ENCODE data around the gene SYNE1. TPM values are rescaled to one million over a fixed set of nuclear protein-coding genes. Genes with fewer than 3 reads are reported as not detected.

The SYNE1 gene
- total and polyA plus RNA-seq, 4 donors, result 10.2 to 105 (median 24.5) TPM

GRCh38 chr6:152176268-152176667 is 460.9 kb downstream of the SYNE1 start:
- no peaks in the 10 kb centered on the region for H3K27me3 ChIP-seq (ENCODE audit: control insufficient read depth in 4 of 4, insufficient read depth in 4 of 4, low read length in 3 of 4)
- no peak overlapping the region for H3K27ac ChIP-seq (ENCODE audit: low read depth in 1 of 2, low read length in 2 of 2)
- H3K4me1 ChIP-seq (ENCODE audit: control insufficient read depth in 4 of 4, insufficient read depth in 4 of 4, low read length in 3 of 4), result no peaks in the 10 kb centered on the region
- no peak overlapping the region for H3K4me3 ChIP-seq (ENCODE audit: low read depth in 1 of 3, low read length in 3 of 3)
- no peak for DNase-seq (ENCODE audit: low spot score)
- WGBS, result 26% methylated on average over 4 of the region's 4 CpGs
- no peaks in the 10 kb centered on the region for H3K9me3 ChIP-seq (ENCODE audit: control insufficient read depth in 4 of 4, low read length in 3 of 4)
- no peak for TF ChIP-seq JUND (IDR thresholded peaks at IDR 0.05)
- TF ChIP-seq FOXA1 (IDR thresholded peaks at IDR 0.05), result peak; percentile 53
- peak; percentile 57 for TF ChIP-seq FOXA2 (IDR thresholded peaks at IDR 0.05)
- peak; percentile 18 for TF ChIP-seq MAX (IDR thresholded peaks at IDR 0.05)
- TF ChIP-seq YY1 (IDR thresholded peaks at IDR 0.05), result peak; percentile 42
- TF ChIP-seq EGR1 (IDR thresholded peaks at IDR 0.05; ENCODE audit: low read depth in 2 of 2), result no peak
- TF ChIP-seq RXRA (IDR thresholded peaks at IDR 0.05), result peak; percentile 91 to 94
- peak; percentile 37 to 46 for TF ChIP-seq HNF4A (conservative IDR thresholded peaks at IDR 0.05)
- H3K9ac ChIP-seq (ENCODE audit: low read depth in 1 of 2, low read length in 2 of 2), result no peak overlapping the region
- peaks cover 6 to 46% (median 20%) of the 10 kb centered on the region in 4 donors for H3K36me3 ChIP-seq (ENCODE audit: control insufficient read depth in 4 of 4, insufficient read depth in 3 of 4, low read depth in 1 of 4, low read length in 3 of 4)

DNA sequence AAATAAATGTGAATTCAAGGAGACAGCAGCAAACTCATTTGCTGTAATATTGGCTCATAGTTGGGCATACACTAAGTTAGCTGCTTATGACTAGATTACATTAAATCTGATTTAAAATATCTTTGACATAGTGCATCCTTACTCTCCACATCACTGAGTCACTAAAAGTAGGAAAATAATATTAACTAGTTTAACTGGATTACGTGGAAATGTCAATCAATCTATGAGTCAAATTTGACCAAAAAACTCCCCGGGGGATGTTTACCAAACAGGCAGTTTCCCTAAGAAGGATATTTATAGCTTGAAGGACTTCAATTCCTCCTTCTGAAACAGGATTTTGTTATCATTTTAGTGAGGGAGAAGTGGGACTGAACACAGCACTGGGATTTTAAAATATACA is 463.2 kb downstream of the SYNE1 start:
- Histone ChIP-seq H3K4me1 (ENCODE audit: control insufficient read depth in 4 of 4, insufficient read depth in 4 of 4, low read length in 3 of 4) (no peaks in the 10 kb centered on the region), H3K27ac (ENCODE audit: low read depth in 1 of 2, low read length in 2 of 2) (no peak overlapping the region)
- 77% methylated on average over 2 of the region's 2 CpGs for WGBS

DNA sequence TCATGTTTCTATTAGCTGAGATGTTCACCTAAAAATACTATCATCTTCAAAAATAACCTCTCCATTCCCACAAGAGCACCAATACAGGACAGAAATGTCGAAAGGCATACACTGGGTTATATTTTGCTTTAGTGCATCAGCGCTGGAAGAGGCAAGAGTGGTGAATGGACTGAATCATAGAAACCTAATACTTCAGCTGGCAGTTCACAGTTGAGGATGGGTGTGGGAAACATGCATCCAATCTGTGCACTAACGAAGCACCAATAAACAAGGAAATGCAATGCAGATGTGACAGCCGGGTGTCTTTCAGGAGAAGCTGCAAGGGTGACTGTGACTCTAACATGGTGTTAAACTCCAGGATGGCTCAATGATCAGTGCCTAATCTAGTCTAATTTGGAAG is 463.8 kb downstream of the SYNE1 start:
- Histone ChIP-seq H3K27me3 (ENCODE audit: control insufficient read depth in 4 of 4, insufficient read depth in 4 of 4, low read length in 3 of 4) (no peaks in the 10 kb centered on the region), H3K36me3 (ENCODE audit: control insufficient read depth in 4 of 4, insufficient read depth in 3 of 4, low read depth in 1 of 4, low read length in 3 of 4) (peaks cover 2 to 45% (median 15%) of the 10 kb centered on the region in 4 donors), H3K27ac (ENCODE audit: low read depth in 1 of 2, low read length in 2 of 2) (no peak overlapping the region), H3K9me3 (ENCODE audit: control insufficient read depth in 4 of 4, low read length in 3 of 4) (no peaks in the 10 kb centered on the region), H3K4me3 (ENCODE audit: low read depth in 1 of 3, low read length in 3 of 3) (no peak overlapping the region), H3K4me1 (ENCODE audit: control insufficient read depth in 4 of 4, insufficient read depth in 4 of 4, low read length in 3 of 4) (no peaks in the 10 kb centered on the region), H3K9ac (ENCODE audit: low read depth in 1 of 2, low read length in 2 of 2) (no peak overlapping the region)
- no peak for DNase-seq (ENCODE audit: low spot score)
- TF ChIP-seq, protein P1, sequence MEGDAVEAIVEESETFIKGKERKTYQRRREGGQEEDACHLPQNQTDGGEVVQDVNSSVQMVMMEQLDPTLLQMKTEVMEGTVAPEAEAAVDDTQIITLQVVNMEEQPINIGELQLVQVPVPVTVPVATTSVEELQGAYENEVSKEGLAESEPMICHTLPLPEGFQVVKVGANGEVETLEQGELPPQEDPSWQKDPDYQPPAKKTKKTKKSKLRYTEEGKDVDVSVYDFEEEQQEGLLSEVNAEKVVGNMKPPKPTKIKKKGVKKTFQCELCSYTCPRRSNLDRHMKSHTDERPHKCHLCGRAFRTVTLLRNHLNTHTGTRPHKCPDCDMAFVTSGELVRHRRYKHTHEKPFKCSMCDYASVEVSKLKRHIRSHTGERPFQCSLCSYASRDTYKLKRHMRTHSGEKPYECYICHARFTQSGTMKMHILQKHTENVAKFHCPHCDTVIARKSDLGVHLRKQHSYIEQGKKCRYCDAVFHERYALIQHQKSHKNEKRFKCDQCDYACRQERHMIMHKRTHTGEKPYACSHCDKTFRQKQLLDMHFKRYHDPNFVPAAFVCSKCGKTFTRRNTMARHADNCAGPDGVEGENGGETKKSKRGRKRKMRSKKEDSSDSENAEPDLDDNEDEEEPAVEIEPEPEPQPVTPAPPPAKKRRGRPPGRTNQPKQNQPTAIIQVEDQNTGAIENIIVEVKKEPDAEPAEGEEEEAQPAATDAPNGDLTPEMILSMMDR (IDR thresholded peaks at IDR 0.05; ENCODE audit: low read depth, low read length, missing input control), result no peak
- no peak for TF ChIP-seq RXRA (IDR thresholded peaks at IDR 0.05)
- TF ChIP-seq JUND (IDR thresholded peaks at IDR 0.05), result no peak
- no peak for TF ChIP-seq HNF4A (conservative IDR thresholded peaks at IDR 0.05)
- no peak for TF ChIP-seq TAF1 (conservative IDR thresholded peaks at IDR 0.05)
- TF ChIP-seq ZBTB33 (IDR thresholded peaks at IDR 0.05), result no peak
- TF ChIP-seq FOXA1 (IDR thresholded peaks at IDR 0.05), result no peak
- no peak for TF ChIP-seq ATF3 (IDR thresholded peaks at IDR 0.05)
- no peak for TF ChIP-seq GABPA (IDR thresholded peaks at IDR 0.05 in 1 of 2, conservative IDR thresholded peaks at IDR 0.05 in 1 of 2)
- 94% methylated on average over 4 of the region's 4 CpGs for WGBS

More for the DNA sequence above, 463.2 kb downstream of the SYNE1 start:
- no peak overlapping the region for H3K4me3 ChIP-seq (ENCODE audit: low read depth in 1 of 3, low read length in 3 of 3)
- no peaks in the 10 kb centered on the region for H3K9me3 ChIP-seq (ENCODE audit: control insufficient read depth in 4 of 4, low read length in 3 of 4)
- no peak for TF ChIP-seq YY1 (IDR thresholded peaks at IDR 0.05)
- no peak for TF ChIP-seq HNF4G (IDR thresholded peaks at IDR 0.05)
- TF ChIP-seq MAX (IDR thresholded peaks at IDR 0.05), result no peak
- no peak for TF ChIP-seq ATF3 (IDR thresholded peaks at IDR 0.05)
- no peak for TF ChIP-seq GABPA (IDR thresholded peaks at IDR 0.05 in 1 of 2, conservative IDR thresholded peaks at IDR 0.05 in 1 of 2)
- TF ChIP-seq EGR1 (IDR thresholded peaks at IDR 0.05; ENCODE audit: low read depth in 2 of 2), result no peak
- TF ChIP-seq SP1 (IDR thresholded peaks at IDR 0.05), result no peak
- no peak overlapping the region for H3K9ac ChIP-seq (ENCODE audit: low read depth in 1 of 2, low read length in 2 of 2)
- H3K36me3 ChIP-seq (ENCODE audit: control insufficient read depth in 4 of 4, insufficient read depth in 3 of 4, low read depth in 1 of 4, low read length in 3 of 4), result peaks cover 4 to 48% (median 18%) of the 10 kb centered on the region in 4 donors
- no peak for DNase-seq (ENCODE audit: low spot score)
- no peaks in the 10 kb centered on the region for H3K27me3 ChIP-seq (ENCODE audit: control insufficient read depth in 4 of 4, insufficient read depth in 4 of 4, low read length in 3 of 4)
